CD4-positive, alpha-beta T cell treated with Interleukin-17A for 1 hour (primary cell): Measurements from ENCODE around the gene KCNIP1.

Source experiments
- DNase-seq: peaks from one replicate; pipeline ENCODE4 v3.0.0-alpha.2; 2020

Gene KCNIP1

DNA sequence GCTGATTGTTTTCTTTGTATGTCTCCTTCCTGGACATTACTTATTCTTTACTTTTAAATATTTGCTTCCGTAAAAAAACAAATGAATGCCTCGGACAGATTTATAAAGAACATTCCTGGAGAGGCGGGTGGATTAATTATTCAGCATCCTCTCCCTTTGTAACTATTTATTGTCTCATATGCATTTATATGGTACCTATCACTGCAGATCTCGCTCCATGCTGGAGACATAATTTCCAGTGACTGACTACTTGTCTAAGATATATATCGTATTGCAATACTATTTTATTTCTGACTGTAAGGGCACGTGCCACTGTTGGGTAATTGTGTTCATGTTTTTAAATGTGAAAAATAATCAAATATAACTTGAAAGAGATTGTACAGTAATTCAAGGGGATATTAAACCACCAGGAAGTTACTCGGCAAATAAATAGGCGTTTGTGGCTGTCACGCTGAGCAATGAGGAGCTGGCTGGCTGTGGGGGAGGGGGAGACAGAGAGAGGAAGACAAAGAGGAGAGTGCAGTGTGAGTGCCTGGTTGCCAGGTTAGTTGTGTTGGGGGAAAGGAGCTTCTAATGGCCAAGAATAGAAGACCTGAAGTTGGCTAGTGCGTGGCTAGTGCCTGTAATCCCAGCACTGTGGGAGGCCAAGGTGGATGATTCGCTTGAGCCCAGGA lies 147.9 kb downstream of the KCNIP1 start:
- DNase-seq, result no peak

DNA sequence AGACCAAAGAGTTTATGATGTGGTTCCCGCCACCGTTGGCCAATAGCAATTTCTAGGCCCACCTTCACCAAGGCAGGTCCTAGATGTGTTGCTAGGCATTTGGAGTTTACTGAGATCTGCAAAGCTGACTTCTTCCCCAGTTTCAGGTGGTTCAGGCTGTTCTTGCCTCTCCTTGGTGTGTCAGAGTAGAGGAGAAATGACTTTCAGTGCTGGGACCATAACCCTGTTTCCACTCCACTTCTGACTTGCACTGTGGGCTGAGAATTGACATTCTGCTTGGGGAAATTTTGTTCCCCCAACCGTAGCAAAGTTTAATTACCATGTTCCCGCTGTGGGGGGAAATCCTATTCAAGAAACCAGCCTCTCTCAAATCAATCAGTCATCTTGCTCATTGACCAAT lies 151.7 kb downstream of the KCNIP1 start:
- DNase-seq, result no peak

DNA sequence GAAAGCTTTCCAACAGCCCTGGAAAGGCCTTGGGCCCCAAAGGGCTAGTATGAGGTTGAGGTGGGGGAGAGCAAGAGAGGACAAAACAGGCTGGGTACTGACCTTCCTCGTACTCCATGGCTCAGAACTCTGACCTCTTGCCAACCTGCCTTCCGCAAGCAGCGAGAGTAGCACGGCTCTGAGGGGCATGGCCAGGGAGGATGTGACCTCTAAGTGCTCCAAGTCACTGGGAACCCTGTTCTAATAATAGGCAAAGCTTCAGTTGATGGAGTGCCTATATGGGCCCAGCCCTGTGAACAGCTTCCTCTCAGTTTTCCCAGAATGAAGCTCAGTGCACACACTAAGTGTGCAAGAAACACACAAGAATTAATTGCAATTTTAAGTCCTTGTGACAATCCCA lies 152.1 kb downstream of the KCNIP1 start:
- no peak for DNase-seq

DNA sequence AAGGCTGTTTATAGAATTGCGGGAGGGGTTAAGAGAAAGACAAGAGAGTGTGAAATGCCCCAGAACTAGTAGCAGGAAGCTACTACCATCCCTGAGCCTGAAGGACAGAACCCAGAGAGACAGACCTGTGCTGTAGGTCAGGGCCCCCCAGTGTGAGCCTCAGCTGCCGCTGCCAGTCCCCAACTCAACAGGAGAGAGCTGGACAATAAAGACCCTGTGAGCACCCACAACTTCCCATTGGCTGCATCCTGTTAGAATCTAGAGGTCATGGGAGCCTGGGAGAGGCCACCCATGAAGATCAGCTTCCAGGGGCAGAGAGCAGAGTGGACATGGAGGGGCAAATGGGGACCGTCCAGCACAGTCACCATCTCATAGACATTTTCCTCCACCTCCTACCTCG lies 152.5 kb downstream of the KCNIP1 start:
- no peak for DNase-seq

DNA sequence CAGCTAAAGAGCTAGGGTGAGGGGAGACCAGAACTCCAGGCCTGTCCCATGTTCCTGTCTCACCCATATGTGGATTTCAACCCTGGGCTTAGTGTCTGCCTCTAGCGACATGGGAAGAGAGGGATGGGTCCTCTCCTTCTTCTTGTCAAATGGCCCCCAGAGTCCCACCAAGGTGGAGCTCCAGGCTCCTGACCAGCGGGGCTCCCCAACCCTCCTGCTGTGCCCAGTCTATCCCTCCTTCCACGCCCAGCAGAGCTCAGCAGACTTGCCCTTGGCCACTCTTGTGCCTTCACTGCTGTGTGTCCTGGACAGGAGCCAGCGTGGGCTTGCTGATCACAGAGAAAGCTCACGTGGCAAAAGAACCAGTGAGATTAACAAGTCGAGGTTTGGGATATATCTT lies 156.7 kb downstream of the KCNIP1 start:
- no peak for DNase-seq

GRCh38 chr5:170662966-170663365 lies 159.1 kb downstream of the KCNIP1 start:
- no peak for DNase-seq

GRCh38 chr5:170678811-170679210 lies 175.0 kb downstream of the KCNIP1 start:
- no peak for DNase-seq

- DNase-seq, result peak; percentile 3
These were observed 177.2 kb downstream of the KCNIP1 start for GRCh38 chr5:170681013-170681433.

- DNase-seq, result no peak
These were observed 187.8 kb downstream of the KCNIP1 start for GRCh38 chr5:170691657-170692056.

GRCh38 chr5:170693701-170694100 lies 189.9 kb downstream of the KCNIP1 start:
- DNase-seq, result no peak

DNA sequence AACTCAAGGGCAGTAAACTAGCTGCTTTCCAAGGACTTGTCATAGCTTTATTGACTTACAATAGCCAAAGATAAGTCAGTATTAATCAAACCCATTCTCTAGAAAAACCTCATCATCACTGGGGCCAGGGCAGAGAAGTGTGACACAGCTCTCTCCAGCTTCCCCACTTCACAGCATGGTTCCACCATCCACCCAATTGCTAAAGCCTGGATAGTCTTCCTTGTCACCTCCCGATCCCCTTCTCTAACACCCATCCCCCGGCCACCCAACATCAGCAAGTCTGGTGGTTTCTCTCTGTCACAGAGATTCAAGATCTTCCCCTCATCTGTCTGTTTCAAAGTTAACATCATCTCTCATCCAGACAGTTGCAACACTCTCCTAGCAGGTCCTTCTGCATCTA lies 191.1 kb downstream of the KCNIP1 start:
- no peak for DNase-seq

- no peak for DNase-seq
These were observed 193.2 kb downstream of the KCNIP1 start for GRCh38 chr5:170697031-170697430.

GRCh38 chr5:170700503-170700902 lies 196.7 kb downstream of the KCNIP1 start:
- DNase-seq, result no peak

DNA sequence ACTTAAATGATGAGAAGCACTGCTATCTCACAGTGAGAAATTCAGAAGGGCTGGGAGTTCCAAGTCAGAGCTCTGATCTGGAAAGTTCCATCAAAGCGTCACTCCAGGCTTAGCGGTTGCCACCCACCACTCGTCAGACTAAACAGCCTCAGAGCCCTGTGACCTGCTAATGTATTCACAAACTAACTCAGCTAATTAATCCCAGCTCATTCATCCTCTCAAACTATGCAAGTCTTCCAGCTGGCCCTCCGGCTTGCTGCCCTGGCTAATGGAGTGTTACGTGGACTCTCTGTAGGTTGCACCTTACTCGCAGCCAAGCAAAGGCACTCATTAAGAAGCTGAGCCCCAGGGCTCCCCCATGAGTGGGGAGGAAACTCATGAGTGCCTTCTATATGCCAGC lies 197.5 kb downstream of the KCNIP1 start:
- no peak for DNase-seq

- no peak for DNase-seq
These were observed 200.8 kb downstream of the KCNIP1 start for GRCh38 chr5:170704417-170705192.

GRCh38 chr5:170709640-170710039 lies 205.8 kb downstream of the KCNIP1 start:
- no peak for DNase-seq

DNA sequence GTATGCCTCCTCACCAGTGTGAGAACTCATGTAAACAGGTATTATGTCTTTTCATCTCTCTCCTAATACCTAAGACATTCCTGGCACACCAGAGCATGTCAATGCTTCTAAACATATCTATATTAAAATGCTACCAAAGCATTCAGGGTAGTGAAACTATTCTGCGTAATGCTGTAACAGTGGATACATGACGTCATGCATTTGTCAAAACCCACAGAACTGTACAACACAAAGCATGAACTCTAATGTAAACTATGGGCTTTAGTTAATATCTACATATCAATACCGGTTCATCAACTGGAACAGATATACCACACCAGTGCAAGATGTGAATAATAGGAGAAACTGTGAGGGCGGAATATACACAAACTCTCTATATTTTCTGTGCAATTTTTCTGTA lies 207.5 kb downstream of the KCNIP1 start:
- DNase-seq, result no peak

- DNase-seq, result no peak
These were observed 211.3 kb downstream of the KCNIP1 start for GRCh38 chr5:170715141-170715540.

- DNase-seq, result no peak
These were observed 212.6 kb downstream of the KCNIP1 start for GRCh38 chr5:170716396-170716795.

DNA sequence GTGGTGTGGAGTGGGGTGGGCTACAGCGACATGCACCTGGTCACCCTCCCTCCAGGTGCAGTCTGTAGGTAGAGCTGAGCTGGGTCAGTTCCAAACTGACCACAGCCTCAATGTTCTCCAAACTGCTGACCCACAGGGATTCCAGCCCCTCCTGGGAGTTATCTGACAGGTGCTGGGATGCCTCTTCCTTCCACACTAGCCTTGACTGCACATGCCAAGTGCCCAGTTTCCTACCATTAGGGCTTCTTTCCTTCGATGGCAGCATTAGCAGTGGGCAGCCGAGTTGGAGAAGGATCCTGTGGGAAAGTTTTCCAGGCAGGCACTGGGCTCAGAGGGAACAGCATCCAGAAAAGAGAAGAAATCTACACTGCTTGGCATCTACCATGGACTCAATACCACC lies 215.7 kb downstream of the KCNIP1 start:
- DNase-seq, result no peak

DNA sequence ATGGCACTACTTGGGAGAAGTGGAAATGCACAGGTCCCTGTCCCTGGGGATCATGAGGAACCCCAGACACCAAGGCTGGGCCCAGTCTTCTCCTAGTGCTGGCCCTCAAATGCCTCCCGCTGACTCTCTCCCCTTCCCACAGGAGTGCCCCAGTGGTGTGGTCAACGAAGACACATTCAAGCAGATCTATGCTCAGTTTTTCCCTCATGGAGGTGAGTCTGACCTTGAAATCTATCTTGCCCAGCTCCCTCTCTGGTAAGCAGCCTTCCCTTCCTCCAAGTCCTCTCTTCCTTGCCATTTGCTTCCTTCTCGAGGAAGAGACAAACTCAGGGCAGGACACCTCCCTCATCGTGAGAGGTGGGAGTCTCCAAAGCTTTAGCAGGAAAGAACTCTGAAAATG lies 216.4 kb downstream of the KCNIP1 start:
- DNase-seq, result no peak

DNA sequence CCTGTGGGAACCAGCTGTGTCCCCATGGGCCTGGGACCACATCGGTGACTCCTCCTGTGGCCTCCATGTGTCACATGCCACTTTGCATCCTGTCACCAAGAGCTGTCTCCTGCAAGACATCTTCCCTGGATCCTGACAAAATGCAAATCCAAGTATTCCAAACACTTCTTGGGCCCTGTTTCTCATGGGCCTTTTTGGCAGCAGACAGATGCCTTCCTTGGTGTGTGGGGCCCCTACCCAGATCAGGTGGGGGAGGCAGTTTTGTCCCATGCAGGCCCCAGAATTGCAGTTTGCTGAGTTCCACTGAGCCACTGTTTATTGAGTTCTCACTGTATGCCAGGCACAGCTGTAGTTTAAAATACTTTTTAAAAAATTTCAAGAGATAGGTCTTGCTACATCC lies 217.2 kb downstream of the KCNIP1 start:
- DNase-seq, result no peak

DNA sequence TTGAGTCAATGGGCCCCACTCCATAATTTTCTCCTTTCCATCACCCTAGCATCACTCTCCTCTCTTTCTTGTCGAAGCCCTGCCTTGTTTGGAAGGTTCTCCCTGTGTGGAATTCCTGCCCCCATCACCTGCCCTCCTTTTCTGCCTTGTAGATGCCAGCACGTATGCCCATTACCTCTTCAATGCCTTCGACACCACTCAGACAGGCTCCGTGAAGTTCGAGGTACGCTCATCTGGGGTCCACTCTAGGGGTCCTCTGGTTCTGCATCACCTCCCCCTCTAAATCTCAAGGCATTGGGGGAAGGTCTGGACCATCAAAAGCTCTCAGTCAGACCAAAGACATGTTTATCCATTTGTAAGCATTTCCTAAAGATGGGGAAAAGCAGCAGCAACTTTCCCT lies 217.9 kb downstream of the KCNIP1 start:
- DNase-seq, result no peak

DNA sequence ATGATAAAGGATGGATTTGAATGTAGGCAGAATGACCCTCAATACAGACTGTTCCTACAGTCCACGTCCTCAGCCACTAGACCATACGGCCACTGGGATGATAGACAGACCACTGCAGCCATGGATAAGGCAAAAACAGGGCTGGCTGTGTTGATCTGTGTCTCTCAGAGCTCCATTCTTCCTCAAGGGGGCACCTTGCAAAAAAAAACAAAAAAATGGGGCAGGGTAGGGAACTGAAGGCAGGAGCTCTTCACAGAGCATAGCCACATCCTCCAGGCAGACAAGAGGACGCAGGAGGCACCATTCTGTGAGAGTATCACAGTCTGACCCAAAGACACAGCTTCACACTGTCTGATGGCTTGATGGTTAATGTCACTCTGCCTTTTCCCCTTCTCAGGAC lies 218.5 kb downstream of the KCNIP1 start:
- DNase-seq, result no peak

DNA sequence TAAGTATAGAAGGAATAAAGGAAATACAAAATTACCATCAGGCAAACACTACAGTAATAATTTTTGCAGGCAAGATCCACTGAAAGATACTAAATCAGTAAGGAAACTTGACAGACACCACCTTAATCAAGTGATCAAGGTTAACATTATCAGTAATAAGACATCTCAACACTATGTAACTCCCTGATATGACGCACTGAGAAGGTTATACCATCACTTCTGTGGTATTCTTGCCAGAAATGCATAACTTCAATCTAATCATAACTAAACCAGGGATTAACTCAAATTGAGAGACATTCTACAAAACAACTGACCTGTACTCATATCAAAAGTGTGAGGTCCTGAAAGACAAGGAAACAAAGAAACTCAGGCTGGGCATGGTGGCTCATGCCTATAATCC lies 227.2 kb downstream of the KCNIP1 start:
- DNase-seq, result no peak
